Ovary (tissue), 3 donors: Measurements from ENCODE around the gene PTPN13.

Experiments used
- EP300 ChIP-seq: sonication (generic); formaldehyde crosslinking; IDR thresholded peaks from one replicate; pipeline ENCODE4 v1.6.1; 2017; ENCODE audit warnings: antibody characterized with exemption
- TF ChIP-seq, protein P1 (sequence below), 3 donors: fragments of 450-650 bp in 2 of 3; fragments of 200-600 bp in 1 of 3; IDR thresholded peaks; one replicate each; pipeline versions ENCODE4 v1.5.1 to v1.8.0; 2016 to 2022; ENCODE audit warnings: antibody characterized with exemption in 3 of 3, mild to moderate bottlenecking in 1 of 3
- donor health status: DM: no; HTN: no; CAD: no.

- TF ChIP-seq, protein P1, sequence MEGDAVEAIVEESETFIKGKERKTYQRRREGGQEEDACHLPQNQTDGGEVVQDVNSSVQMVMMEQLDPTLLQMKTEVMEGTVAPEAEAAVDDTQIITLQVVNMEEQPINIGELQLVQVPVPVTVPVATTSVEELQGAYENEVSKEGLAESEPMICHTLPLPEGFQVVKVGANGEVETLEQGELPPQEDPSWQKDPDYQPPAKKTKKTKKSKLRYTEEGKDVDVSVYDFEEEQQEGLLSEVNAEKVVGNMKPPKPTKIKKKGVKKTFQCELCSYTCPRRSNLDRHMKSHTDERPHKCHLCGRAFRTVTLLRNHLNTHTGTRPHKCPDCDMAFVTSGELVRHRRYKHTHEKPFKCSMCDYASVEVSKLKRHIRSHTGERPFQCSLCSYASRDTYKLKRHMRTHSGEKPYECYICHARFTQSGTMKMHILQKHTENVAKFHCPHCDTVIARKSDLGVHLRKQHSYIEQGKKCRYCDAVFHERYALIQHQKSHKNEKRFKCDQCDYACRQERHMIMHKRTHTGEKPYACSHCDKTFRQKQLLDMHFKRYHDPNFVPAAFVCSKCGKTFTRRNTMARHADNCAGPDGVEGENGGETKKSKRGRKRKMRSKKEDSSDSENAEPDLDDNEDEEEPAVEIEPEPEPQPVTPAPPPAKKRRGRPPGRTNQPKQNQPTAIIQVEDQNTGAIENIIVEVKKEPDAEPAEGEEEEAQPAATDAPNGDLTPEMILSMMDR (IDR thresholded peaks at IDR 0.05): no peak
- no peak for TF ChIP-seq EP300
These were observed 259.1 kb downstream of the PTPN13 start for GRCh38 chr4:86853209-86853608.
